Astrocyte (in vitro differentiated cells and primary cell): ENCODE results near the gene PDLIM3. TPM values are rescaled to one million over a fixed set of nuclear protein-coding genes. Genes with fewer than 3 reads are reported as not detected.

Experiments
- DNase-seq: peaks from one replicate; pipeline ENCODE4 v3.0.0-alpha.2; 2010; ENCODE audit warnings: low read depth
- FAIRE-seq: peaks from 2 replicates; lab custom pipeline; 2011; peaks lifted over from hg19 to GRCh38; lab: Jason Lieb, UNC
- H2AFZ ChIP-seq: 2 replicates; pipeline ENCODE4 v1.6.0; 2012; ENCODE audit warnings: low read depth, low read length, inconsistent platforms
- H3K27ac ChIP-seq: 2 replicates; pipeline ENCODE4 v1.5.1; 2011; ENCODE audit warnings: low read depth, low read length, inconsistent platforms
- H3K27me3 ChIP-seq: 2 replicates; pipeline ENCODE4 v1.6.0; 2011; ENCODE audit warnings: low read length, inconsistent platforms; ENCODE audit not compliant: insufficient read depth
- H3K36me3 ChIP-seq: 2 replicates; pipeline ENCODE4 v1.5.1; 2011; ENCODE audit warnings: low read length, inconsistent platforms; ENCODE audit not compliant: insufficient read depth
- H3K4me1 ChIP-seq: 2 replicates; pipeline ENCODE4 v1.5.1; 2011; ENCODE audit warnings: low read length, inconsistent platforms; ENCODE audit not compliant: insufficient read depth
- H3K4me2 ChIP-seq: 2 replicates; pipeline ENCODE4 v1.6.0; 2012; ENCODE audit warnings: low read length, inconsistent platforms
- H3K4me3 ChIP-seq: 2 replicates; pipeline ENCODE4 v1.5.1; 2011; ENCODE audit warnings: low read depth, mild to moderate bottlenecking, low read length, inconsistent platforms; ENCODE audit not compliant: insufficient read depth
- H3K79me2 ChIP-seq: 2 replicates; pipeline ENCODE4 v1.6.0; 2012; ENCODE audit warnings: mild to moderate bottlenecking, low read length, inconsistent platforms; ENCODE audit not compliant: insufficient read depth
- H3K9ac ChIP-seq: 2 replicates; pipeline ENCODE4 v1.6.0; 2012; ENCODE audit warnings: mild to moderate bottlenecking, low read length, inconsistent platforms
- H3K9me3 ChIP-seq: 2 replicates; pipeline ENCODE4 v1.5.1; 2012; ENCODE audit warnings: low read depth, mild to moderate bottlenecking, low read length, inconsistent platforms; ENCODE audit not compliant: insufficient read depth
- H4K20me1 ChIP-seq: 2 replicates; pipeline ENCODE4 v1.6.0; 2012; ENCODE audit warnings: low read length, inconsistent platforms; ENCODE audit not compliant: insufficient read depth
- H3K27ac Mint-ChIP-seq: one replicate; pipeline ENCODE4 v1.8.0; 2021; ENCODE audit warnings: mild to moderate bottlenecking, mixed read lengths; ENCODE audit not compliant: unreplicated experiment
- H3K27me3 Mint-ChIP-seq: one replicate; pipeline ENCODE4 v1.8.0; 2021; ENCODE audit warnings: low read depth, mixed read lengths; ENCODE audit not compliant: unreplicated experiment
- H3K36me3 Mint-ChIP-seq: one replicate; pipeline ENCODE4 v1.8.0; 2021; ENCODE audit warnings: low read depth, mixed read lengths; ENCODE audit not compliant: unreplicated experiment
- H3K4me1 Mint-ChIP-seq: one replicate; pipeline ENCODE4 v1.8.0; 2021; ENCODE audit warnings: low read depth, mixed read lengths; ENCODE audit not compliant: unreplicated experiment
- H3K4me3 Mint-ChIP-seq: one replicate; pipeline ENCODE4 v1.8.0; 2021; ENCODE audit warnings: mild to moderate bottlenecking, moderate library complexity, mixed read lengths; ENCODE audit not compliant: unreplicated experiment
- H3K9me3 Mint-ChIP-seq: one replicate; pipeline ENCODE4 v1.8.0; 2021; ENCODE audit warnings: mild to moderate bottlenecking, mixed read lengths; ENCODE audit not compliant: unreplicated experiment
- CTCF ChIP-seq: IDR thresholded peaks from 2 replicates; pipeline ENCODE4 v1.5.1; 2011; ENCODE audit warnings: low read depth, mild to moderate bottlenecking, inconsistent platforms, low read length, moderate library complexity; ENCODE audit not compliant: insufficient read depth
- EZH2 ChIP-seq: IDR thresholded peaks from 2 replicates; pipeline ENCODE4 v1.6.1; 2012; ENCODE audit warnings: mild to moderate bottlenecking, low read length, inconsistent platforms; ENCODE audit not compliant: insufficient read depth
- total RNA-seq: library from RNA; stranded (reverse); gene quantifications from 2 replicates; pipeline ENCODE4 v1.2.1, GENCODE V29; 2021

Gene PDLIM3
- total RNA-seq, 1 donor from 2014 or later: 28.5 TPM

GRCh38 chr4:185540487-185541120, 5.3 kb upstream of the PDLIM3 start:
- Mint-ChIP-seq H3K9me3 (peaks cover 2% of the 10 kb centered on the region), H3K27me3 (peaks cover 33% of the 10 kb centered on the region), H3K27ac (no peak overlapping the region), H3K4me1 (peaks cover 1% of the 10 kb centered on the region), H3K4me3 (no peak overlapping the region), H3K36me3 (no peaks in the 10 kb centered on the region)
- TF ChIP-seq EZH2: no peak
- no peak for TF ChIP-seq CTCF
- Histone ChIP-seq H2AFZ (no peak overlapping the region), H3K79me2 (no peaks in the 10 kb centered on the region), H4K20me1 (no peaks in the 10 kb centered on the region), H3K27me3 (peaks cover 21% of the 10 kb centered on the region), H3K4me1 (no peaks in the 10 kb centered on the region), H3K4me3 (no peak overlapping the region), H3K9me3 (no peaks in the 10 kb centered on the region), H3K27ac (no peak overlapping the region), H3K9ac (no peak overlapping the region), H3K36me3 (no peaks in the 10 kb centered on the region), H3K4me2 (no peak overlapping the region)
- FAIRE-seq (no peak), DNase-seq (no peak)

GRCh38 chr4:185540040-185540439, 4.7 kb upstream of the PDLIM3 start:
- H3K4me2 ChIP-seq: no peak overlapping the region
- peaks cover 1% of the 10 kb centered on the region for H3K4me1 Mint-ChIP-seq
- no peaks in the 10 kb centered on the region for H4K20me1 ChIP-seq
- H3K4me3 ChIP-seq: no peak overlapping the region
- no peak for TF ChIP-seq EZH2
- no peak for TF ChIP-seq CTCF
- H3K27me3 Mint-ChIP-seq: peaks cover 33% of the 10 kb centered on the region
- DNase-seq (no peak), FAIRE-seq (no peak)
- H3K4me1 ChIP-seq: no peaks in the 10 kb centered on the region
- H3K36me3 Mint-ChIP-seq: no peaks in the 10 kb centered on the region
- H3K4me3 Mint-ChIP-seq: no peak overlapping the region
- no peaks in the 10 kb centered on the region for H3K79me2 ChIP-seq
- peaks cover 2% of the 10 kb centered on the region for H3K9me3 Mint-ChIP-seq
- H2AFZ ChIP-seq: peak overlapping the region; percentile 20
- H3K27me3 ChIP-seq: peaks cover 21% of the 10 kb centered on the region
- H3K9ac ChIP-seq: no peak overlapping the region
- H3K9me3 ChIP-seq: no peaks in the 10 kb centered on the region
- no peak overlapping the region for H3K27ac ChIP-seq
- no peak overlapping the region for H3K27ac Mint-ChIP-seq
- H3K36me3 ChIP-seq: no peaks in the 10 kb centered on the region

GRCh38 chr4:185538806-185539205, 3.5 kb upstream of the PDLIM3 start:
- Histone ChIP-seq H3K36me3 (no peaks in the 10 kb centered on the region), H3K9me3 (no peaks in the 10 kb centered on the region), H3K27me3 (peaks cover 21% of the 10 kb centered on the region), H3K4me1 (no peaks in the 10 kb centered on the region), H3K9ac (no peak overlapping the region), H3K27ac (no peak overlapping the region), H3K79me2 (no peaks in the 10 kb centered on the region), H2AFZ (no peak overlapping the region), H4K20me1 (no peaks in the 10 kb centered on the region), H3K4me3 (no peak overlapping the region), H3K4me2 (no peak overlapping the region)
- H3K4me3 Mint-ChIP-seq: no peak overlapping the region
- FAIRE-seq: no peak
- H3K4me1 Mint-ChIP-seq: peaks cover 1% of the 10 kb centered on the region
- H3K9me3 Mint-ChIP-seq: peaks cover 2% of the 10 kb centered on the region
- H3K27ac Mint-ChIP-seq: no peak overlapping the region
- no peak for DNase-seq
- peaks cover 33% of the 10 kb centered on the region for H3K27me3 Mint-ChIP-seq
- TF ChIP-seq CTCF: no peak
- no peak for TF ChIP-seq EZH2
- H3K36me3 Mint-ChIP-seq: no peaks in the 10 kb centered on the region
